GM06990 (cell line): ENCODE data around the gene KRTAP9-8.
"Not testable (repeated sequence)": the region's sequence is repeated elsewhere in the genome, so short reads cannot be mapped to it uniquely, and the experiment has no call there.

Experiments
- DNase-seq: peaks from one replicate; pipeline ENCODE4 v3.0.0-alpha.2; 2011; ENCODE audit not compliant: insufficient read length; ENCODE audit errors: extremely low read depth
- H3K27me3 ChIP-seq: replicated peaks from 2 replicates; pipeline ENCODE4 v1.6.0; 2011; ENCODE audit warnings: low read length; ENCODE audit not compliant: control insufficient read depth, insufficient read depth
- H3K36me3 ChIP-seq: 2 replicates; pipeline ENCODE4 v1.5.1; 2011; ENCODE audit warnings: low read length; ENCODE audit not compliant: control insufficient read depth, insufficient read depth
- H3K4me3 ChIP-seq: replicated peaks from 2 replicates; pipeline ENCODE4 v1.5.1; 2011; ENCODE audit warnings: low read depth, mild to moderate bottlenecking, control low read depth, low read length
- CTCF ChIP-seq: IDR thresholded peaks from 2 replicates; pipeline ENCODE4 v1.5.1; 2011; ENCODE audit warnings: low read length, control low read depth, mild to moderate bottlenecking, inconsistent platforms; ENCODE audit not compliant: insufficient read depth, poor library complexity, severe bottlenecking

The KRTAP9-8 gene

GRCh38 chr17:41271858-41272257 is 34.1 kb downstream of the KRTAP9-8 start:
- no peaks in the 10 kb centered on the region for H3K36me3 ChIP-seq
- TF ChIP-seq CTCF = no peak
- no peak overlapping the region for H3K4me3 ChIP-seq
- DNase-seq = no peak
- no peaks in the 10 kb centered on the region; the same call in 1 of the 2 replicates for H3K27me3 ChIP-seq

- H3K4me3 ChIP-seq, H3K27me3 ChIP-seq, H3K36me3 ChIP-seq, DNase-seq: not testable (repeated sequence)
These were observed 37.9 kb downstream of the KRTAP9-8 start, which contains the start of gene KRTAP9-7 for GRCh38 chr17:41275648-41276190. KRTAP9-7 (plus strand) TSS chr17:41275698; CDS start chr17:41275698, 0 bp downstream.

- Histone ChIP-seq H3K36me3 (no peaks in the 10 kb centered on the region), H3K27me3 (no peaks in the 10 kb centered on the region; the same call in 1 of the 2 replicates), H3K4me3 (no peak overlapping the region)
- DNase-seq = no peak
- TF ChIP-seq CTCF = no peak
These were observed 40.6 kb downstream of the KRTAP9-8 start for GRCh38 chr17:41278176-41278955.

- Histone ChIP-seq H3K27me3 (no peaks in the 10 kb centered on the region), H3K36me3 (no peaks in the 10 kb centered on the region), H3K4me3 (no peak overlapping the region)
- no peak for DNase-seq
- no peak for TF ChIP-seq CTCF
These were observed 46.2 kb downstream of the KRTAP9-8 start for GRCh38 chr17:41284043-41284442.

- Histone ChIP-seq H3K4me3 (no peak overlapping the region), H3K27me3 (no peaks in the 10 kb centered on the region), H3K36me3 (no peaks in the 10 kb centered on the region)
- no peak for TF ChIP-seq CTCF
- DNase-seq = no peak
These were observed 46.7 kb downstream of the KRTAP9-8 start for GRCh38 chr17:41284546-41284945.

GRCh38 chr17:41287050-41287449 is 49.3 kb downstream of the KRTAP9-8 start:
- Histone ChIP-seq H3K4me3 (no peak overlapping the region), H3K27me3 (no peaks in the 10 kb centered on the region), H3K36me3 (no peaks in the 10 kb centered on the region)
- no peak for TF ChIP-seq CTCF
- DNase-seq = no peak
